Upper lobe of left lung (tissue), 6 donors: Measurements from ENCODE around the gene FAM3B. TPM values are rescaled to one million over a fixed set of nuclear protein-coding genes. Genes with fewer than 3 reads are reported as not detected.

Experiments
- total RNA-seq, 6 donors: library from RNA; depleted of rRNA in 4 of 6; stranded (reverse); fragments of >200 nt in 4 of 6; gene quantifications; one replicate each; pipeline versions ENCODE4 v1.1.0 to v1.2.1, GENCODE V29; 2016 to 2021
- donor health status: DM: no; HTN: no; CAD: no; lungs with moderate emphysema.
- donor health status: DM: no; HTN: yes; CAD: no; lungs with severe emphysema.

Gene FAM3B
- total RNA-seq, 6 donors from 2014 or later: 2.9 to 13.2 (median 4.7) TPM

Other genes with a start within 250 kb of the FAM3B start
- gene BACE2, start 148.6 kb upstream of the FAM3B start, total RNA-seq: 10 to 100 TPM; 15.1 to 43.0 (median 26.3) TPM
- gene MX2, start 45.2 kb downstream of the FAM3B start, total RNA-seq: 10 to 100 TPM in 5 of 6 donors, 1 to 10 TPM in 1; 5.8 to 37.2 (median 25.8) TPM
- 100 to 1,000 TPM in 1 of 6 donors, 10 to 100 TPM in 5; 38.3 to 159 (median 89.0) TPM for gene MX1, start 109.4 kb downstream of the FAM3B start, total RNA-seq
- gene TMPRSS2, start 191.4 kb downstream of the FAM3B start, total RNA-seq: 100 to 1,000 TPM in 3 of 6 donors, 10 to 100 TPM in 3; 65.3 to 195 (median 98.5) TPM